Stimulated activated CD4-positive, alpha-beta T cell treated with anti-CD3 and anti-CD28 coated beads, Interleukin-1b, Interleukin-23, amount 100 ng/mL, for 48 hours (primary cell): ENCODE data around the gene SMIM44.
"Not testable (repeated sequence)": the region's sequence is repeated elsewhere in the genome, so short reads cannot be mapped to it uniquely, and the experiment has no call there.

Experiments
- DNase-seq: peaks from one replicate; pipeline ENCODE4 v3.0.0-alpha.2; 2020

Gene SMIM44

DNA sequence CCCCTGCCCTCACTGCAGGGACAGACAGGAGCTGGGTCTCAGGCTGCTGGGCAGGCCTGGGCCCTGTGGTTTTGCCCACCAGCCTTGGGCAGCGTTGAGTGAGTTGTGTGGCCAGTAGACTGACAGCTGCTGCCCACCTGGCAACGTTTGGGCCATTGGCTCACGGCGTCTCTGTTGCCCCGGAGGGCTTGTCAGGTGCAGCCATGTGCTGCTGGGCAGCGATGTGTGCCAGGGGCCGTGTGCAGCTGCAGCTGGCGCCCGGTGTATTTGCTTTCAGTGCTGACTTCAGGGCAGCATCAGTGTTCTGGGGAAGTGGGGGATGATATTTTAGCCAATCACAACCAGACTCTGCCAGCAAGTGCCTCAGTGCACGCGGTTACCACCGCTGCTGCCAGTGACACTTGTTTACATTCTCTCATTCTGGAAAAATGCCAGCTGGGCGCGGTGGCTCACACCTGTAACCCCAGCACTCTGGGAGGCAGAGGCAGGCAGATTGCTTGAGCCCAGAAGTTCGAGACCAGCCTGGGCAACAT, 33.5 kb upstream of the SMIM44 start:
- peak; percentile 43 for DNase-seq

DNA sequence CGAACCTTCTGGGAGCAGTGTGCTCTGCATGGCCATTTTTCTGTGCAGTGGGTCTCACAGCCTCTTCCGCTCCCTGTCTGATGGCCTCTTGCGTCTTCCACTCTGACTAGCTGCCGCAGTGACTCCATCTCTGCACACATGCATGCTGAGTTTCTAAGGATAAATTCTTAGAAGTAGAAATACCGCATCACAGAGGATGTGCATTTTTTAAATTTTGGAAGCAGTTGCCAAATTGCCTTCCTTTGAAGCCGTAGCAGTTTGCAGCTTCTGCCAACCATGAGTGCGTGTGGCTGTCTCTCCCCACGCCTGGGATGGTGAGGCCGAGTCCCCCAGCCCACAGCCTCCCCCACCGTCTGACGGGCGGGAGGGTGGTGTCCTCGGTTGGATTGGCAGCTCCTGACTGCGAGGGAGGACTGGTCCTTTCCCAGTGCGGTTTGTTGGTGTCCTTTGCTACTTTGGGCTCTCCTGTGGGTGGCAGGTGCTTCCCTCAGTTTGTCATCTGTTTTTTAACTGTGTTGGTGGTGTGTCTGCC, 32.7 kb upstream of the SMIM44 start:
- DNase-seq, result no peak

DNA sequence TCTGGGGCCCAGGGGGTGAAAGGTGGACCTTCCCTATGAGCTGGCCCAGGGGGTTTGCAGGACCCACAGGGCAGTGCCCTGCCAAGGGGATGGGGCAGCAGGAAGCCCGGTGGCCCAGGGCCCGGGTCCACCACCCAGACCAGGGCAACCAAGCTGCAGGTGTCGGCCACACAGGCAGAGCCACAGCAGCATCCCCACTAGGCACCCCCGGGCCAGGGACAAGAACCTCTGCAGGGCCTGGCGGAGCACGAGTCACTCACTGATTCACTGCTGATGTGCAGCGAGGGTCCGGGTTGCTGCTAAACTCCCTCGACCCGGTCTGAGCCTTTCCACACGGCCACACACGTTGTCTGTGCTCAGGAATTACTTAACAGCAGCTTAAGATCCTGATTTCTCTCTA, 31.7 kb upstream of the SMIM44 start:
- DNase-seq, result no peak

DNA sequence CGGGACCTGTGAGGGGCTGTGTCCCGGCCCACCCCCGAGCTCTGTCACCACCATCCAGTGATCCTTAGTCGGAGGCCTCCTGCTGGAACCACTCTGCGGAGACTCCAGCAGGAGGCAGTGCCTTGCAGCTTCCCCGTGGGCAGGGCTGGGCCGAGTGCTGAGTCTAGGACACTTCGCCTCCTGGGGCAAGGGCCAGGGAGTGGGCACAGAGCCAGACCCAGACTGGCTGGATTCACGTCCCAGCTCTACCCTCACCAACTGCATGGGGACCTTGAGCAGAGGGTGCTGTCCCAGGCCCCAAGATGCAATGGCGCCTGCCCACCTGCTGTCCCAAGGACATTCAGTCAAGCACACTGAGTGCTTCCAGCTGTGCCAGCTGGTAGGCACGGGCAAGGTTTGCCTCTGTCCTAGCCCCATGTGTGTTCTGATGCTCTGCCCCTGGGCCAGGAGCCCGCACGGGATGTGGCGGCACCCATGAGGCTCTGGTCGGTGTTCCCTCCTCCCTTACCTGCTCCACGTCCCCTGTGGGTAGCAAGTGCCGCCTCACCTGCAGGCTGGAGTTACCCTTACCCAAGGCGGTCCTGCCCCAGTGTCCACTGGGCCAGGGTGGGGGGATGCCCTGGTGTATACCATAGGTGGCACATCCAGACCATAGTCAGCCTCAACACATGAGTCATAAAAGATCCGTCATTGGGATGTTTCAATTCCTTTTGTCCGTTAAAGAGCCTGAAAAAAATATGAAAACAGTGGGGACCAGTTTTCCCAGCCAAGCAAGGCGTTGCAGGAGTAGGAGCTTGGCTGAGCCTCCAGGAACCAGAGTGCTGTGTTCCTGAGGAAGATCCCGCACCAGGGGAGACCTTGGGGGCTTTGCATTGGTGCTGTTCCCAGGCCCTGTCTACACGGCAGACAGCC, 30.2 kb upstream of the SMIM44 start:
- DNase-seq, result no peak

DNA sequence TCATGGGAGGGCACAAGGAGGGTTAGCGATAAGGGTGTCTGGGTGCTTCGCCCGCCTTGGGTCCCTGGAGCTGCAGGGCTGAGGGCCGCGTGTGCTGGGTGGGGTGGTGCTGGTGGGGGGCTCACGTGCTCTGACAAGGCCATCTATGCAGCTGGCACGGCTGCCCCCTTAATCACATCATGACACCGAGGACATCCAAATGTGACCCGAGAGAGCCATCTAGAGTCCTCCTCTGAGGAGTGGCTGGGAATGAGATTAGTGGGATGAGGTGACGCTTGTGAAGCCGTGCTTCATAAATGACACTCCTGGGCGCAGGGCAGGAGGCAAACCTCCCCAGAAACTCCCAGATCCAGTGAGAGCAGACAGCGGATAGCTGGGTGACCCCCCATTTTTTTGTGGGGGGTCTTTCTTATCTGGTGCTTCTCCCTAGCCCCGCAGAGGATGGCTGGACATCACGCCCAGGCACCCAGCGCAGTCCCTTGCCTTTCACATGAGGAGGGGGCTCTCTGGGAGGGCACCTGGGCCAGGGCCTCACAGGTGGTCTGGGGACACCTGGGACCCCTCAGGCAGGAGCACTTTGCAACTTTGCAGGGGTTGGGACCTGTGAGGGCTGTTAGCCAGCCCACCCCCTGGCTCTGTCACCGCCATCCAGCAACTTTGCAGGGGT, 29.5 kb upstream of the SMIM44 start:
- no peak for DNase-seq

DNA sequence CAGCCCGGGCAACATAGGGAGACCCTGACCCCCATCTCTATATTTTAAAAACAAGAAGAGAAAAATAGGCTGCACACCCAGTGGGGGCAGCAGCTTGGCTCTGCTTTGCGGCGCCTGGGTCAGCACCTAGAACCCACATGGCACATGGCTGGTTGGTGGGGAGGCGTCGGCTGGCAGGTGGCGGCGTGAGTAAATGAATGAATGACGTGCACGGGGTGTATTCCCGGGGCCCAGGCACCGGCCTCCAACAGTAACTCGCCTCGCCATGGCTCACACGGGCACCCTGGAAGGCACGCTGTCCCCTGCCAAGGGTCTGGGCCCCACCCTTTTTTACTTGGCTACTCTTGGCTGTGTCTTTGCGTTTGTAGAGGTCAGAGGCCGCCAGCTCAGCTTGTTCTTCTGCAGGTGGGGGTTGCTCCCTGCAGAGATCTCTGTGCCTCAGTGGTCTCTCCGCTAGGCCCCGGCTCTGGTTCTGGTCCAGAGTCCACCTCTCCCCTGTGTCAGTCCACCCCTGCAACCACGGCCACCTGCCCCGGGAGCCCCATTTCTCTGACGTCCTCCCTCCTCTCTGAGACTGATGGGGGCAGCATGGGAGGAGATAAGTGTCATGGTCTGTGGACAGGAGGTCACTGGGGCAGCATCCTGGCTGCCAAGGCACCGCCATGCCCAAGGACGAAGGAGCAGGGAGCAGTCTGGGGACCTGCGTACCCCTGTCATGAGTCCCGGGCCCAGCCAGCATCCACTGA, 28.4 kb upstream of the SMIM44 start:
- no peak for DNase-seq

DNA sequence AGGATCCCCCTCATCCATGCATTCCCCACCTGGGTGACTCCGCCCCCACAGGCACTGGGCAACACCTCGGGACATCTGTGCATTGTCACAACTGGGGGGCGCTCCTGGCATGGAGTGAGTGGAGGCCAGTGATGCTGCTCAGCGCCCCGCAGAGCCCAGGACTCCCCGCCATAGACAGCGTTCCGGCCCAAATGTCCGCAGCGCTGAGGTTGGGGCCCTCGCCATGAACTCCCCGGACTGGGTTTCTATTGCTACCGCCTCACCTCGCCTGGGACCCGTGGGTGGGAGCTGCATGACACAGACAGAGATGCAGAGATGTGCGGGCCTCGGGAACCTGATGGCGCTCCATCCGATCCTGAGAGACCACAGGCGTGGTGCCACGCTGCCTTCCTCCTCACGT, 27.5 kb upstream of the SMIM44 start:
- no peak for DNase-seq

DNA sequence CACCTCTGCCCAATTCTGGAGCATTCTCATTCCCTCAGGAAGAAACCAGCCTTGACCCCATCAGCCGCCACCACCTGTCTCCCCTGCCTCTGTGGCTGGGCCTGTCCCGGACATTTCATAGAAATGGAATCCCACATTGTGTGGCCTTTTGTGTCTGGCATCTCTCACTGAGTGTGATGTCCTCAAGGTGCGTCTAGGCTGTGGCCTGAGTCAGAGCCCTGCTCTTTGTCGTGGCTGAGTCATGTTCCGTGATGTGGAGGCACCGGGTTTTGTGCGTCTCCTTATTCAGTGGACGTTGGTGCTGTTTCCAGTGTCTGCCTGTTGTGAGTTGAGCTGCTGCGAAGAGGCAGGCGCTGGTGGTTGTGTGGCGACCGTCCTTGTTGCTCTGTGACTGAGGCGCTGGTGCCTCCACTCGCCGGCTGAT, 26.3 kb upstream of the SMIM44 start:
- peak; percentile 63 for DNase-seq

DNA sequence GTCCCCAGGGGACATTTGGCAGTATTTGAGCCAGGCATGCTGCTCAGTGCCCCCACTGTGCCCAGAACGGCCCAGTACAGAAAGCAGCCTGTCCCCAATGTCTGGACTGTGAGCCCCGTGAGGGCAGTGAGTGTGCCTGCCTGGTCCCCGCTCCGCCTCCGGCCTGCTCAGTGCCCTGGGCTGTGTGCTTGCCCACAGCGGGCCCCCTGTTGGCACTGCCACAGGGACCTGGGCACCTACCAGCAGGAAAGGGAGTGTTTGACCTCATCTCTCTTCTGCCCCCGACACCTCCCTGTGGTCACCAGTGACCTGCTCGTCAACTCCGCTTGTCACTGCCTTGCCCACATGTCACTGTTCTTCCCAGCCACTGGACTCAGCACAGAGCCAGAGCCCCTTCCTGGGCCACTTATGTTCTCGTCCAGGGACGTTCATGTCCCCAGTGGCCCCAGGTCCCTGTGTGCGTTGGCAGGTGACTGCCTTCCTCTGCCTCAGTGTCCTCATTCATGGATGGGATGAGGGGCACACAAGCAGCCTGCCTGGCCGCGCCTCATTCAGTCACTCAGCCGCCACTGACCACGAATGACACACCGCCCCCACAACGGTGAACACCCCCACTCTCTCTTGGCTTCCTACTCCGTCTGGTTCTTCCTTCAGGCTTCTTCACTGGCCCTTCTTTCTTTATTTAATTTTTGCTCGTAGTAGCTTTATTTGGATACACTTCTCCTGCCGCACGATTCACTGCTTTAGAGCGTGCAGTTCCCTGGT, 25.7 kb upstream of the SMIM44 start:
- DNase-seq, result no peak

DNA sequence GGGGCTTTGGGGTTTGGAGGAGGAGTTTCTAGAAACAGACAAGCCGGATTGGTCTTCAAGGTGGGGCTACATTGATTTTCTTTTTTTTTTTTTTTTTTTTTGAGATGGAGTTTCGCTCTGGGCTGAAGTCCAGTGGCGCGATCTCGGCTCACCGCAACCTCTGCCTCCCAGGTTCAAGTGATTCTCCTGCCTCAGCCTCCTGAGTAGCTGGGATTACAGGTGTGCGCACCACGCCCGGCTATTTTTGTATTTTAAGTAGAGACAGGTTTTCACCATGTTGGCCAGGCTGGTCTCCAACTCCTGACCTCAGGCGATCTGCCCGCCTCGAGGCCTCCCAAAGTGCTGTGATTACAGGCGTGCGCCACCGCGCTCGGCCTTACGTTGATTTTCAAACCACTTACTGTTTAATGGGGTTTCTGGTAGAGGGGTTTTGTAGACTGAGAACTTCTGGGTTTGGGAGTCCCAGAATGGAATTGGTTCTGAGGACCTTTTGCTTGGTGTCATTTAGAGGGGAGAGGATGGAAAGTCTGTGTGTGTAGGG, 24.9 kb upstream of the SMIM44 start:
- not testable (repeated sequence) for DNase-seq

DNA sequence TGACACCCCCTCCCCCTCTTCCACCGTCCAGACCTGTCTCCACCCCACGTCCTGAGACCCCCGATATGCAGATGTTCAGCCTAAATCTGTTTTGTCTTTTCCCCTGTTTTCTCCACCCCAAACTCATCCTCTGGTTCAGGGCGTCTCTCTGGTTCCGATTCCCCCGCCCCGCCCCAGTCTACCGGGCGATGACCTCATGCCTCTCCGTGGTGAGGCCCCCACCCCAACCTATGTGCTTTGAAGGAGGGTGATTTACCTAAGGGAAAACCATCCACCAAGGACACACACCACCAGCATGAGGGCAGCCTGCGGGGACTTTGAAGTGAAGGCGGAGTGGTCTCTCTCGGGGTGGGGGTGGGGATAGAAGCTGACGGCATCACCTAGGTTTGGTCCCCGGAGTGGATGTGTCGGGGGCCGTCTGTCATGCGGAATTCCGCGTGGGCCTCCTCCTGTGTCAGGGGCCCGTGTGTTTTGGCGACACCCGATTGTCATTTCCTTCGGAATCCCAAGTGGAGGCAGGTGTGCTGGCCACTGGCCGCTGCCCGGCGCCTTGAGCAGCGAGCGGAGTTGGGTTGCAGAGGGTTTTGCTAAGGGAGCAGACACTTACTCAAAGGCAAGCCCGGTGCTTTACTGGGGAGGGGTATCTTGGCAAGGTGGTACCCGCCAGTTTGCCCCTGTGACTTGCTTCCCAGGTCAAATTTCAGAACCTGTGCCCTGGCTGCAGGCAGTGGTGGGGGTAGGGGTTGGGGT, 24.3 kb upstream of the SMIM44 start:
- DNase-seq, result no peak

DNA sequence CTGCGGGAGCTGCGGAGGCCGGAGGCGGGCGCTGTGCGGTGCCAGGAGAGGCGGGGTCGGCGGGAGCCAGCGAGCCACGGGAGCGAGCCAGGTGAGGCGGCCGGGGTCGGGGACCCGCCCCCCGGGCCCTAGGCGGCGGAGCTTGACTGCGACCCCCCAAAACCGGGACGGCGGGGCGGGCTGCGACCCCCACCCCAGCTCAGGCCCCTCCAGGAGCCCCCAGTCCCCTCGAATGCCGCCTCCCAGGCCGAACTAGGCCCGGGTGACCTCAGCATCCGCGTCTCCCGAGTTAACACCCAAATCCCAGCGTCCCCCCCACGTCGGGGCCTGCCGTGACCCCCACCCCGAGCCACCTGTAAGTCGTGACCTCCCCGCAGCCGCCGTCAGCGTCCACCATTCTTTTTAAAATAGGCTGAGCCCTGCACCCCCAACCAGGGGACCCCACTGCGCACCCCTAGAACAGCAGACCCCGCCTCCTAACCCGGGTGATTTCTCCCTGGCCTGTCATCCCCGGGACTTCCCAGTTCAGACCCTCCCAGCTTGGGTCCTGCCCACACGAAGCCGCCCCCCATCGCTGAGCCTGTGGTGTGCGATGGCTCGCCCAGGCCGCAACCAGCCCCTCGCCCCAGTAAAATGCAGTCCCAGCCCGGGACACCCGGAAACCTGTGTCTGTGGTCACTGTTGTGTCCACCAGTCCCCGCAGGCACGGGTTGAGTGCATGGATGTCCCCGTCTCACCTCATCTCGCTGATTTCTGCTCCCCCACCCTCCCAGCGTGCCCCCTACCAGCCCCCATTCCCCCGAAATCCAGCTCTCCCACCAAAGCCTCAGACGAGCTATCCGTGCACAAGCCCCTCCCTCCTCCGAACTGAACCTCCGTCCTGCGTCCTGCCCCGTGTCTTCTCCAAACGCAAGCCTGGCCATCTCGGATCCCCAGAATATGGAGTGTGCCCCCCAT, 23.4 kb upstream of the SMIM44 start:
- peak; percentile 26 for DNase-seq

DNA sequence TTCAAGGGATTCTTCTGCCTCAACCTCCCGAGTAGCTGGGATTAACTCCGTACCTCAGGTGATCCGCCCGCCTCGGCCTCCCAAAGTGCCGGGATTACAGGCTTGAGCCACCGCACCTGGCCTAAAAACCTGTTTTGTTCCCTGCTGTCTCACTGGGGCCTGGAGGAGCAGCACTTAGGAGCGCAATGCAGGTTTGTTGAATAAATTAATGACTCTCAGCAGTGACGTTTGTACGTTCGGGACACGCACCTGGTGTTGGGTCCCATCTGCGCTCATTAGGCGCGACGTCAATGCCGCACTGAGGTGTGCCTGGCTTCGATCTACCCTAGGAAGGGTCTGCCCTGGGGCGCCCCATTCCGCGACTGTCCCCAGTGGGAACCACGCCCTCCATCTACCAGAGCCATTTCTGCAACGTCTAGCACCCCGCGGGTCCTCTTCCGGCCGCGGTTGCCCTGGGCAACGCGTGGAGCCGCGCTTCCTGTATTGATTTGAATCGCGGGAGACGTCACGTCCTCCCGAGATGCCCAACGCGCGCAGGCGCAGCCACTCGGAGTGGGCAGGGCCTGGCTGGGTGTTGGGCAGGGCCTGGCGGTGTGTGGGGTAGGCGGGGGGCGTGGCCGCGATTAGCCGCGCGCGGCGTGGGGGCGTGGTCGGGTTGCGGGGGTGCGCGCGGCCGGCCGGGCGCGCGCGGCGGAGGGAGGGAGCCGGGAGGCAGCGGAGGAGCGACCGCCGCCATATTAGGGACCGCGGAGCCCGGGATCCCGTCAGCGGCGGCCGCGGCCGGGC, 22.6 kb upstream of the SMIM44 start, which contains the start of gene FZR1:
FZR1 (plus strand) TSS at position 714 of the 786 bp plus-strand sequence. CDS start 16,679 bp downstream, outside the sequence.
- peak; percentile 100 for DNase-seq

DNA sequence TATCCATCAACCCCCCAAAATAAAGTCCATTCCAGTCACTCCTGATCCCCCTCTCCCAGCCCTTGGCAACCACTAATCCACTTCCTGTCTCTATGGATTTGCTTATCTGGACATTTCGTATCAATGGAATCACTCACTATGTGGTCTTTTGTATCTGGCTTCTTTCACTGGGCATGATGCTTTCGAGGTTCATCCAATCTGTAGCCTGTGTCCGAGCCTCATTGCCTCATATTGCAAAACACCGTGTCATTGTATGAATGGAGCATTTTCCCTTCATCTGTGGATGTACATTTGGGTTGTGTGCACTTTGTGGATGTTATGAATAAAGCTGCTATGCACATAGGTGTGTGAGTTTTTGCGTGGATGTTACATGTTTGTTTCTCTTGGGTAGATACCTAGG, 21.5 kb upstream of the SMIM44 start:
- DNase-seq, result no peak

DNA sequence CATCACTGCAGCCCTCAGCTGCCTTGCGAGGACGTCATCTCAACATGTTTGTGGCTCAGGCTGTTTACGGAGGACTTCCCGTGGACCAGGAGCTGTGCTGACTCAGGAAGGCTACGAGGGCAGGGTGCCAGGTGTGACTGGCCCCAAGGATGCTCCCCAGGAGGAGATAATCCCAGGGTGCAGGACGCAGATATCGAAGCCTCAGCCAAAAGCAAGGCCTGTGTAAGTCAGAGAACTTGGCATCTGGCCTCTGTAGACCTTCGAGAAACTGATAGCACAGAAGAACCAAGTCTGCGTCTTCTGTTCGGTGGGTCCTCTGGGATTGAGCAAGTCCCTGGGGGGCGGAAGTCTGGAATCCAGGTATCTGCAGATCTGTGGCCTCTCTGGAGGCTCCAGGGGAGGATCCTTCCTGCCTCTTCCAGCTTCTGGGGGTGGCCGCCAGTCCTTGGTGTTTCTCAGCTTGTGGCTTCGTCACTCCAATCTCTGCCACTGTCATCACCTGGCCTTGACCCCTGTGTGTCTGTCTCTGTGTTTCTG, 19.9 kb upstream of the SMIM44 start:
- DNase-seq, result no peak

DNA sequence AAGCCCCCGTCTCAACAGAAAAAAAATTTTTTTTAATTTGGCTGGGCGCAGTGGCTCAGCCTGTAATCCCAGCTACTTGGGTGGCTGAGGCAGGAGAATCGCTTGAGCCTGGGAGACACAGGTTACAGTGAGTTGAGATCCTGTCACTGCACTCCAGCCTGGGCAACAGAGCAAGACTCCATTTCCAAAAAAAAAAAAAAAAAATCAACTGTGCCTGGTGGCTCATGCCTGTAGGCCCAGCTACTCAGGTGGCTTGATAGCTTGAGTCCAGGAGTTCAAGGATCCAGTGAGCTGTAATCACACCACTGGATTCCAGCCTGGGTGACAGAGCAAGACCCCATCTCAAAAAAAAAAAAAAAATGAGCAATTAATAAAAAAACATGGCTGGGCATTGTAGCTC, 18.5 kb upstream of the SMIM44 start:
- no peak for DNase-seq

DNA sequence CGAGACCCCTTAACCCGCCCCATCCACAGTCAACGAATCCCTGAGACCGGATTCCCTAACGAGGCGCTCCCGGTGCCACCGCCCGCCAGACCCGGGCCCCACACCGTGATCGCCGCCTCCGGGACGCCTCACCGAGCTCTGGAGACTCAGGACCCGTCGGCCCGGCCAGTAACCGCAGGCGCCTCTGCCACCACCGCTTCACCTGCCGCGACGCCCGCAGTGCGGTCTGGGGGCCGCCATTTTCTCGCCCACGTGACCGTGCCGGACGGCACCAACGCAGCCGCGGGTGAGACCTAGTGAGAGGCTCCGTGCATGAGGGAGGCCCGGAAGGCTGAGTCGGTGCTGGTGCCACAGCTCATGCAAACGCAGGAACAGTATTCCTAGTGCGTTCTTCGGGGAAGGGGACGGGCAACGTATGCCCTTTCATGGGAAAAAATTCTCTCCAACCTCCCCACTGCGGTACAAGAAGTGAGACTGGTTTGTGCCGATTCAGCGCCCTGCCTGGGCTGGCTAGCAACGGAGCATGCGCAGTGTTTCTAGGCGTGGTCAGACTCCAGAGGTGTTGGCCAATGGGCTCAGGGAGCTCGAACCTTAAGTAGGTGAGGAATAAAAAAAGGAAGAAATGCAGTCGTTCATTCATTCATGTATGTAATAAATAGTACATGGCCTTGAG, 17.3 kb upstream of the SMIM44 start, which contains the start of gene DOHH:
DOHH (minus strand) TSS at position 246 of the 673 bp plus-strand sequence. CDS start 3,860 bp downstream, outside the sequence.
- peak; percentile 98 for DNase-seq
